ENCODE data around the gene ADAT3.

Gene ADAT3

DNA sequence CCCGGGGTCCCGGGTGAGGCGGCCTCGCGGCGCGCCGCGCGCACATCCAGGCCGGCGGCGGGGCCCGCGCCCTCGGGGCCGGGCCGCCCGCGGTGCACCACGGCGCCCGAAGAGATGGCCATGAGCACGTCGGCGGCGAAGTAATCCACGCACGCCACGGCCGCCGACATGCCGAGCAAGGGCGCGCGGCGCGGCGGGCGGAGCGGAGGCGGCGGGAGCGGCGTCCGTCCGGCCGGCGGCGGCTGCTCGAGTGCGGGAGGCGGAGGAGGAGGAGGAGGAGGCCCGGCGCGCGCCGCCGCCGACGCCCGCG is 41.9 kb upstream of the ADAT3 start, which contains the start of gene KLF16:
Gene KLF16, minus strand, starts transcription at position 252 of the 310 bp plus-strand sequence. Its CDS starts 82 bp downstream, at position 170.
- no peaks in the 10 kb centered on the region for H3K36me3 ChIP-seq (ENCODE audit: low read depth)
- H3K27me3 ChIP-seq (ENCODE audit: insufficient read depth, poor library complexity, severe bottlenecking) = no peaks in the 10 kb centered on the region
- no peaks in the 10 kb centered on the region for H3K9me3 ChIP-seq (ENCODE audit: severe bottlenecking)
- no peak for DNase-seq (ENCODE audit: low spot score)
- H3K4me1 ChIP-seq (ENCODE audit: insufficient read depth, poor library complexity, severe bottlenecking) = peaks cover 16% of the 10 kb centered on the region
- TF ChIP-seq, protein P1, sequence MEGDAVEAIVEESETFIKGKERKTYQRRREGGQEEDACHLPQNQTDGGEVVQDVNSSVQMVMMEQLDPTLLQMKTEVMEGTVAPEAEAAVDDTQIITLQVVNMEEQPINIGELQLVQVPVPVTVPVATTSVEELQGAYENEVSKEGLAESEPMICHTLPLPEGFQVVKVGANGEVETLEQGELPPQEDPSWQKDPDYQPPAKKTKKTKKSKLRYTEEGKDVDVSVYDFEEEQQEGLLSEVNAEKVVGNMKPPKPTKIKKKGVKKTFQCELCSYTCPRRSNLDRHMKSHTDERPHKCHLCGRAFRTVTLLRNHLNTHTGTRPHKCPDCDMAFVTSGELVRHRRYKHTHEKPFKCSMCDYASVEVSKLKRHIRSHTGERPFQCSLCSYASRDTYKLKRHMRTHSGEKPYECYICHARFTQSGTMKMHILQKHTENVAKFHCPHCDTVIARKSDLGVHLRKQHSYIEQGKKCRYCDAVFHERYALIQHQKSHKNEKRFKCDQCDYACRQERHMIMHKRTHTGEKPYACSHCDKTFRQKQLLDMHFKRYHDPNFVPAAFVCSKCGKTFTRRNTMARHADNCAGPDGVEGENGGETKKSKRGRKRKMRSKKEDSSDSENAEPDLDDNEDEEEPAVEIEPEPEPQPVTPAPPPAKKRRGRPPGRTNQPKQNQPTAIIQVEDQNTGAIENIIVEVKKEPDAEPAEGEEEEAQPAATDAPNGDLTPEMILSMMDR (IDR thresholded peaks at IDR 0.05; ENCODE audit: poor library complexity, severe bottlenecking) = no peak
- peak within 1 kb of the TSS; percentile 61 for H3K4me3 ChIP-seq (ENCODE audit: severe bottlenecking)
- ATAC-seq (ENCODE audit: low read depth) = no peak; the same call in 2 of the 3 replicates
- peak within 1 kb of the TSS; percentile 82 for H3K27ac ChIP-seq (ENCODE audit: poor library complexity, severe bottlenecking)

DNA sequence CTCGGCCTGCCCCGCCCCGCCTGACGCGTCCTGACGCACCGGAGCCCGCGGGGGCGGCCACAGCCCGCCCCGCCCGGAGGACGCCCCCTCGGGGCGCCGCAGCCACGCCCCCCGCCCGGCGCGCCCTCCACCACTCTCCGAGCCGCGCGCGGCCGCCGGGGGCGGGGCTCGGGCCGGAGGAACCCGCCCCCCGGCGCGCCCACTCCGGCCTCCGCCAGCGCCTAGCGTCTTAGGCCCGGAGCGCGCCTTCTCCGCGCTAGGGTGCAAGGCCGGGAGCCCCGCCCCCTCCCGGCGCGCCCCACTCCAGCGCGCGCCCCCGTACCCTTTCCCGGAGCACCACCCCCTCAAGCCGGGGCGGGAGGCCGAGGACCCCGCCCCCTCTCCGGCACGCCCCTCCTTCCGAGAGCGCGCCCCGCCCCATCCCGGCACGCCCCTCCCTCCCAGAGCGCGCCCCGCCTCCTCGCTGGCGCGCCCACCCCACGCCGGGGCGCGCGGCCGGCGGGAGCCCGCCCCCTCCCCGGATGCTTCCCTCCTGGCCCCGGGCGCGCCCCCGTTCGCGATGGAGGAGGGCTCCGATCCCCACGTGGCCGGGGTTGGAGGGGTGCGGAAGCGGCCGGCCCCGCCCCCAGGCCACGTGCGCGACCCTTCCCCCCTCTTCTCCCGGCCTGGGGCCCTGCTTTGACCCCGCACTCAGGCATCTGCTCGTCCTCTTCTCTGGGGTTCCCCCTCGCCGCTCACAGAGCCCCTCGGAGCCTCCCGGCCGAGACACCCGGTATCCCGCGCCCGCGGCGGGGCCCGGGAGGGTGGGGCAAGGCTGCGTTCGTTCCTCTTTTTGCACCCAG is 41.3 kb upstream of the ADAT3 start:
- peak overlapping the region; percentile 82 for H3K27ac ChIP-seq (ENCODE audit: poor library complexity, severe bottlenecking)
- peaks cover 11% of the 10 kb centered on the region for H3K4me1 ChIP-seq (ENCODE audit: insufficient read depth, poor library complexity, severe bottlenecking)
- peak; percentile 89 for DNase-seq (ENCODE audit: low spot score)

DNA sequence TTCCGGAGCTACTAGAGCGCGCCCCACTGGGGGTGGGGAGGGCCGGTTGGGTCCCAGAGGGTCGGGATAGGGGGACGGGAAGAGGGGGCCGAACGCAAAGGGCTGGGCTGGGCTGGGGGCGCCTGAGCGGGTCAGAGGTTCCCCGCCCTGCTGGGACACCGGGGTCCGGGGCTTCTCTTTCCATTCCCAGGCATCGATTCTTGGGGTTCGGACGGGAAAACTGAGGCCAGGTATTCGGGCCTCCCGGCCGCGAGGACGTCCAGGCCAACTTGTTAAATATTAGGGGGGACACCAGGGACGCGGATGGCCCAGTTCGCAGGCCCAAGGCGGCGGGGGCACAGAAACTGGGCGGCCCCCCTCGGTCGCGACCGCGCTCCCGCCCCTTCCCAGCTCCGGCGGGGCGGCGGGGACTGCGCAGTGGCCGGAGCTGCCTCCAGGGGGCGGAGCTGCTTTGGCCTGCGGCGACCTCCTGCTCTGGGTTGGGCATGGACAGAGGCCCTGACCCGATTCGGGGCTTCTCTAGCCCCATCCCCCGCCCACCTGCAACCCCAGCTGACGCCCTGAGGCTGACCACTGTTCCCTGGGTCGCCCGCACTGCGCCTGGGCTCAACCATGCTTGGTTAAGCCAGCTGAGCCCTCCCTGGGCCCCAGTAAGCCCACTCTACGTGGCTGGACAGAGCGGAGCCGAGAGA is 40.6 kb upstream of the ADAT3 start:
- H3K27ac ChIP-seq (ENCODE audit: poor library complexity, severe bottlenecking) = peak overlapping the region; percentile 82
- DNase-seq (ENCODE audit: low spot score) = no peak
- peaks cover 6% of the 10 kb centered on the region for H3K4me1 ChIP-seq (ENCODE audit: insufficient read depth, poor library complexity, severe bottlenecking)
- ATAC-seq (ENCODE audit: low read depth) = peak; percentile 65
- H3K36me3 ChIP-seq (ENCODE audit: low read depth) = no peaks in the 10 kb centered on the region
- no peaks in the 10 kb centered on the region for H3K27me3 ChIP-seq (ENCODE audit: insufficient read depth, poor library complexity, severe bottlenecking)
- TF ChIP-seq, protein P1 (IDR thresholded peaks at IDR 0.05; ENCODE audit: poor library complexity, severe bottlenecking) = peak; percentile 72
- H3K4me3 ChIP-seq (ENCODE audit: severe bottlenecking) = peak overlapping the region; percentile 61
- no peaks in the 10 kb centered on the region for H3K9me3 ChIP-seq (ENCODE audit: severe bottlenecking)

More for the DNA sequence above, 41.3 kb upstream of the ADAT3 start:
- Histone ChIP-seq H3K9me3 (ENCODE audit: severe bottlenecking) (no peaks in the 10 kb centered on the region), H3K27me3 (ENCODE audit: insufficient read depth, poor library complexity, severe bottlenecking) (no peaks in the 10 kb centered on the region), H3K36me3 (ENCODE audit: low read depth) (no peaks in the 10 kb centered on the region), H3K4me3 (ENCODE audit: severe bottlenecking) (peak overlapping the region; percentile 61)
- peak; percentile 60 for ATAC-seq (ENCODE audit: low read depth)
- TF ChIP-seq, protein P1 (IDR thresholded peaks at IDR 0.05; ENCODE audit: poor library complexity, severe bottlenecking) = no peak

DNA sequence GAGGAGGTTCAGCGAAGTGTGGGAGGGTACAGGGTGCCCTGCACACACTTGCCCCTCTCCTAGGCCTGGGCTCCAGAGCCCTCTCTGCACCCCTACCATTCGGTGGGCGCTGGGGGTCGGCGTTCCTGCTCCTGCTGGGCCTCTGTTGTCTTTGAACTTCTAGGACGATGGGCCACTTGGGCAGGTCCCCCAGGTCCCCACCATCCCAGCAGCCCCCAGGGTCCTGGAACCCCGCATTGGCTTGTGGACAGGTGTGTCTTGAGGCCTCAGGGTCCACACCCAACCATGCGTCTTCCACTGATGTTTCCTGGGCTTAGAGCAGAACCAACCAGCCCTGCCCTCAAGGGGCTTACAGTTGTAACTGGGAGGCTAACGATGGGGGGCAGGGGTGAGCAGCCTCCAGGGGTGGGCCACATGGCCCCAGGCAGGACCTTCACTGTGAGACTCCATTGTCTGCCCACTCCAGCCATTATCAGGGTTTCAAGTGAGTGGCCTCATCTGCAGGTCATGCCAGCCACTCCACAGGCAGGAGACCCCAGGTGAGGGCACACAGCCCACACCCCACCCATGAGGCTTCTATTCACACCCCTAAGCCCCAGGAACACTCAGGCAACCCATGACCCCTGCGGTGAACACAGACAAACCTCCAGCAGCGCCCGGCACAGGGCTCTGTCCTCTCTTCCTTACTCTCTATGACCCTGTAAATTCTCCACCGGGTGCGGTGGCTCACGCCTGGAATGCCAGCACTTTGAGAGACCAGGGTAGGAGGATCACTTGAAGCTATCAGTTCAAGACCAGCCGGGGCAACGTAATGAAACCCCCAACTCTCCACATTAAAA is 39.8 kb upstream of the ADAT3 start:
- peak overlapping the region; percentile 61 for H3K4me3 ChIP-seq (ENCODE audit: severe bottlenecking)
- H3K36me3 ChIP-seq (ENCODE audit: low read depth) = no peaks in the 10 kb centered on the region
- no peaks in the 10 kb centered on the region for H3K9me3 ChIP-seq (ENCODE audit: severe bottlenecking)
- DNase-seq (ENCODE audit: low spot score) (no peak), ATAC-seq (ENCODE audit: low read depth) (no peak)
- H3K4me1 ChIP-seq (ENCODE audit: insufficient read depth, poor library complexity, severe bottlenecking) = peaks cover under 1% of the 10 kb centered on the region
- H3K27me3 ChIP-seq (ENCODE audit: insufficient read depth, poor library complexity, severe bottlenecking) = no peaks in the 10 kb centered on the region
- TF ChIP-seq, protein P1 (IDR thresholded peaks at IDR 0.05; ENCODE audit: poor library complexity, severe bottlenecking) = no peak
- H3K27ac ChIP-seq (ENCODE audit: poor library complexity, severe bottlenecking) = peak overlapping the region; percentile 82
